GM10266 (cell line): ENCODE measurements around the gene C11orf21.
A peak's percentile ranks its signal among the peaks of the same experiment; 100 is the strongest.

Experiments used
- DNase-seq: peaks from one replicate; pipeline ENCODE4 v3.0.0; 2012; ENCODE audit errors: extremely low spot score
- TF ChIP-seq, protein P1 (sequence below): IDR thresholded peaks from 2 replicates; pipeline ENCODE4 v1.5.1; 2012; ENCODE audit warnings: mild to moderate bottlenecking, low read depth; ENCODE audit not compliant: control insufficient read depth, insufficient read depth; ENCODE audit errors: missing control alignments

C11orf21 gene

GRCh38 chr11:2271327-2272227, 30.1 kb downstream of the C11orf21 start:
- no peak for DNase-seq
- TF ChIP-seq, protein P1, sequence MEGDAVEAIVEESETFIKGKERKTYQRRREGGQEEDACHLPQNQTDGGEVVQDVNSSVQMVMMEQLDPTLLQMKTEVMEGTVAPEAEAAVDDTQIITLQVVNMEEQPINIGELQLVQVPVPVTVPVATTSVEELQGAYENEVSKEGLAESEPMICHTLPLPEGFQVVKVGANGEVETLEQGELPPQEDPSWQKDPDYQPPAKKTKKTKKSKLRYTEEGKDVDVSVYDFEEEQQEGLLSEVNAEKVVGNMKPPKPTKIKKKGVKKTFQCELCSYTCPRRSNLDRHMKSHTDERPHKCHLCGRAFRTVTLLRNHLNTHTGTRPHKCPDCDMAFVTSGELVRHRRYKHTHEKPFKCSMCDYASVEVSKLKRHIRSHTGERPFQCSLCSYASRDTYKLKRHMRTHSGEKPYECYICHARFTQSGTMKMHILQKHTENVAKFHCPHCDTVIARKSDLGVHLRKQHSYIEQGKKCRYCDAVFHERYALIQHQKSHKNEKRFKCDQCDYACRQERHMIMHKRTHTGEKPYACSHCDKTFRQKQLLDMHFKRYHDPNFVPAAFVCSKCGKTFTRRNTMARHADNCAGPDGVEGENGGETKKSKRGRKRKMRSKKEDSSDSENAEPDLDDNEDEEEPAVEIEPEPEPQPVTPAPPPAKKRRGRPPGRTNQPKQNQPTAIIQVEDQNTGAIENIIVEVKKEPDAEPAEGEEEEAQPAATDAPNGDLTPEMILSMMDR = no peak

DNA sequence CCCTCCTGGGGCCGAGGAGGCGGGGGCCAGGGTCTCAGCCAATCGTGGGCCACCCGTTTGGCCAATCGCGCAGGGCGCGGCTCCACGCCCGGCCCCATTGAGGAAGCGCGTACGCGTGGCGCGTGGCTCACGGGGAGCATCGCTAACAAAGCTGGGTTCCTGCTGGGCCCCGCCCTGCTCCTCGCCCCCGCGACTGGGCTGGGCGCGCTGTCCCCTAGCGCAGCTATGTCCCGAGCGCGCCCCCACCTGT, 30.7 kb downstream of the C11orf21 start:
- no peak for DNase-seq
- TF ChIP-seq, protein P1 = no peak

- TF ChIP-seq, protein P1 = no peak
- peak; percentile 37 for DNase-seq
These were observed 31.2 kb downstream of the C11orf21 start, which contains the start of gene ASCL2 for GRCh38 chr11:2270322-2271076. TSS of gene ASCL2 (minus strand) at chr11:2270588. CDS start at chr11:2270332, 256 bp downstream.

DNA sequence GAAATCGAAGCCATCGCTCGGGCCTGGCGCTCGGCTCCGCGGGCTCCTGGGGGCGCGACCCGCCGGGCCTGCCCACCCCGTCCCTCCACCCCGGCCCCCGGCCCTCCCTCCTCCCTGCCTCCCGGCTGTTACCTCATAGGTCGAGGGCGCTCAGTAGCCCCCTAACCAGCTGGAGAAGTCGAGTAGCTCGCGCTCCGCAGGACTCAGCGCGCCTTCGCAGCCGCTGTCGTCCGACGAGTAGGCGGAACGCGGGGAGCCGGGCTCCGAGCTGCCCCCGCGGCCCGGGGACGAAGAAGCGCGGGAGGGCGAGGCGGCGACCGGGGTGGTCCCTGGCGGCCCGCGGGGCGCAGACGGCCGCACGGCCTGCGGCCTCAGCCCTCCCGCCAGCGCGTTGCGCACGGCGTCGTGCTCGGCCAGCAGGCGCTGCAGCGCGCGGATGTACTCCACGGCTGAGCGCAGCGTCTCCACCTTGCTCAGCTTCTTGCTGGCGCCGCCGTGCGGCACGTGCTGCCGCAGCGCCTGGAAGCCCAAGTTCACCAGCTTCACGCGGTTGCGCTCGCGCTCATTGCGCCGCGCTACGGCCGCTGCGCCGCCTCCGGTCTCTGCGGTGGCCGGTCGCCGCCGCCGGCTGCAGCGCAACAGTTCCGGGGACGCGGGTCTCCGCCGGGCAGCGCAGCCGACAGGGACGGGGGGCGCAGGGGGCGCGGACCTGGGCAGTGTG, 32.0 kb downstream of the C11orf21 start:
- DNase-seq = peak; percentile 26
- TF ChIP-seq, protein P1 = no peak

GRCh38 chr11:2268729-2269600, 32.8 kb downstream of the C11orf21 start:
- peak; percentile 69 for DNase-seq

GRCh38 chr11:2267851-2268728, 33.6 kb downstream of the C11orf21 start:
- TF ChIP-seq, protein P1 = no peak
- DNase-seq = peak; percentile 28

More at GRCh38 chr11:2268729-2269600, 32.8 kb downstream of the C11orf21 start:
- TF ChIP-seq, protein P1 = no peak
